H9 (cell line): ENCODE data around the gene SRGAP1. TPM values are rescaled to one million over a fixed set of nuclear protein-coding genes. Genes with fewer than 3 reads are reported as not detected.

Experiments used
- DNase-seq: peaks from one replicate; pipeline ENCODE4 v3.0.0-alpha.2; 2017
- H2AFZ ChIP-seq: one replicate; pipeline ENCODE4 v1.6.1; 2013; ENCODE audit warnings: mild to moderate bottlenecking, low read length, control low read depth, moderate library complexity
- H2AK5ac ChIP-seq: 2 replicates; pipeline ENCODE4 v1.6.1; 2013; ENCODE audit warnings: low read length, control low read depth, mixed read lengths; ENCODE audit not compliant: insufficient read length
- H2BK120ac ChIP-seq: one replicate; pipeline ENCODE4 v1.6.1; 2013; ENCODE audit warnings: low read depth, mild to moderate bottlenecking, low read length, control low read depth, inconsistent platforms; ENCODE audit not compliant: poor library complexity, severe bottlenecking
- H2BK12ac ChIP-seq: 2 replicates; pipeline ENCODE4 v1.6.1; 2013; ENCODE audit warnings: low read length, control low read depth, mixed read lengths, low read depth; ENCODE audit not compliant: insufficient read length
- H2BK15ac ChIP-seq: 2 replicates; pipeline ENCODE4 v1.6.1; 2013; ENCODE audit warnings: low read depth, low read length, control low read depth
- H2BK20ac ChIP-seq: one replicate; pipeline ENCODE4 v1.6.1; 2013; ENCODE audit warnings: low read depth, mild to moderate bottlenecking, low read length, control low read depth, inconsistent platforms; ENCODE audit not compliant: poor library complexity, severe bottlenecking
- H2BK5ac ChIP-seq: 2 replicates; pipeline ENCODE4 v1.6.1; 2013; ENCODE audit warnings: low read length, control low read depth, mixed read lengths; ENCODE audit not compliant: insufficient read length
- H3K14ac ChIP-seq: 2 replicates; pipeline ENCODE4 v1.6.1; 2013; ENCODE audit warnings: low read length, control low read depth; ENCODE audit not compliant: insufficient read depth
- H3K18ac ChIP-seq: 2 replicates; pipeline ENCODE4 v1.6.1; 2013; ENCODE audit warnings: low read depth, mild to moderate bottlenecking, mixed read lengths, low read length, control low read depth; ENCODE audit not compliant: insufficient read length
- H3K23ac ChIP-seq: 2 replicates; pipeline ENCODE4 v1.6.1; 2013; ENCODE audit warnings: low read length, control low read depth, mixed read lengths, low read depth; ENCODE audit not compliant: insufficient read length
- H3K23me2 ChIP-seq: 2 replicates; pipeline ENCODE4 v1.6.1; 2013; ENCODE audit warnings: low read depth, mild to moderate bottlenecking, mixed read lengths, low read length, control low read depth; ENCODE audit not compliant: insufficient read length, poor library complexity, severe bottlenecking
- H3K27ac ChIP-seq: 2 replicates; pipeline ENCODE4 v1.5.1; 2013; ENCODE audit warnings: low read length, control low read depth, mixed read lengths, low read depth; ENCODE audit not compliant: insufficient read length
- H3K27me3 ChIP-seq: 2 replicates; pipeline ENCODE4 v1.6.1; 2013; ENCODE audit warnings: low read length, control low read depth, inconsistent platforms; ENCODE audit not compliant: insufficient read depth
- H3K4ac ChIP-seq: 2 replicates; pipeline ENCODE4 v1.6.1; 2013; ENCODE audit warnings: low read depth, mild to moderate bottlenecking, control low read depth, inconsistent platforms, low read length, moderate library complexity
- H3K4me1 ChIP-seq: 2 replicates; pipeline ENCODE4 v1.6.1; 2013; ENCODE audit warnings: low read length, control low read depth, inconsistent platforms; ENCODE audit not compliant: insufficient read depth
- H3K4me2 ChIP-seq: 2 replicates; pipeline ENCODE4 v1.6.1; 2013; ENCODE audit warnings: low read length, control low read depth, mixed read lengths; ENCODE audit not compliant: insufficient read length, insufficient read depth
- H3K56ac ChIP-seq: 2 replicates; pipeline ENCODE4 v1.6.1; 2013; ENCODE audit warnings: low read depth, mild to moderate bottlenecking, mixed read lengths, low read length, control low read depth; ENCODE audit not compliant: insufficient read length
- H3K79me1 ChIP-seq: 2 replicates; pipeline ENCODE4 v1.6.1; 2013; ENCODE audit warnings: low read depth, mild to moderate bottlenecking, moderate library complexity, low read length, control low read depth, inconsistent platforms; ENCODE audit not compliant: insufficient read depth, poor library complexity, severe bottlenecking
- H3K79me2 ChIP-seq: 2 replicates; pipeline ENCODE4 v1.6.1; 2013; ENCODE audit warnings: low read length, control low read depth, inconsistent platforms; ENCODE audit not compliant: insufficient read depth
- H3K9ac ChIP-seq: 2 replicates; pipeline ENCODE4 v1.6.1; 2013; ENCODE audit warnings: low read length, control low read depth, mixed read lengths; ENCODE audit not compliant: insufficient read length; ENCODE audit errors: extremely low read depth
- H3K9me3 ChIP-seq: one replicate; pipeline ENCODE4 v1.6.1; 2013; ENCODE audit warnings: low read depth, low read length, inconsistent platforms; ENCODE audit not compliant: control insufficient read depth
- H3T11ph ChIP-seq: one replicate; pipeline ENCODE4 v1.6.1; 2013; ENCODE audit warnings: mild to moderate bottlenecking, low read length, control low read depth, inconsistent platforms
- H4K20me1 ChIP-seq: one replicate; pipeline ENCODE4 v1.6.1; 2013; ENCODE audit not compliant: control insufficient read depth, insufficient read length, insufficient read depth
- H4K5ac ChIP-seq: 2 replicates; pipeline ENCODE4 v1.6.1; 2013; ENCODE audit warnings: low read depth, mild to moderate bottlenecking, mixed read lengths, low read length, control low read depth; ENCODE audit not compliant: insufficient read length
- H4K8ac ChIP-seq: replicated peaks from 2 replicates; pipeline ENCODE4 v1.6.1; 2013; ENCODE audit warnings: low read length, control low read depth, mixed read lengths, low read depth; ENCODE audit not compliant: insufficient read length
- H4K91ac ChIP-seq: 2 replicates; pipeline ENCODE4 v1.6.1; 2013; ENCODE audit warnings: low read depth, mild to moderate bottlenecking, moderate library complexity, mixed read lengths, low read length, control low read depth; ENCODE audit not compliant: insufficient read length
- H3K27ac Mint-ChIP-seq, 3 experiments: 2 replicates in 2 of 3; 3 replicates in 1 of 3; pipeline ENCODE4 v1.8.0; 2020 to 2021; ENCODE audit warnings: mixed read lengths in 3 of 3, mild to moderate bottlenecking in 1 of 3, moderate library complexity in 1 of 3
- H3K27me3 Mint-ChIP-seq: 2 replicates; pipeline ENCODE4 v1.8.0; 2021; ENCODE audit warnings: low read depth, mild to moderate bottlenecking, moderate library complexity, mixed read lengths
- H3K36me3 Mint-ChIP-seq, 3 experiments: 2 replicates in 2 of 3; 3 replicates in 1 of 3; pipeline ENCODE4 v1.8.0; 2020 to 2021; ENCODE audit warnings: low read depth in 3 of 3, mixed read lengths in 3 of 3; ENCODE audit not compliant: insufficient read depth in 1 of 3
- H3K4me1 Mint-ChIP-seq, 2 experiments: 2 replicates each; pipeline ENCODE4 v1.8.0; 2020; ENCODE audit warnings: mixed read lengths in 2 of 2
- H3K4me3 Mint-ChIP-seq, 2 experiments: 2 replicates in 1 of 2; 3 replicates in 1 of 2; pipeline ENCODE4 v1.8.0; 2020 to 2021; ENCODE audit warnings: mild to moderate bottlenecking in 2 of 2, mixed read lengths in 2 of 2, moderate library complexity in 1 of 2
- H3K9me3 Mint-ChIP-seq, 2 experiments: 2 replicates in 1 of 2; 3 replicates in 1 of 2; pipeline ENCODE4 v1.8.0; 2020; ENCODE audit warnings: mild to moderate bottlenecking in 2 of 2, mixed read lengths in 2 of 2, moderate library complexity in 1 of 2
- CTCF ChIP-seq: fragments of 200-600 bp; sonication (generic); conservative IDR thresholded peaks from 3 replicates; pipeline ENCODE4 v1.8.0; 2021; ENCODE audit warnings: antibody characterized with exemption, mild to moderate bottlenecking
- WGBS: extraction: QIAGEN DNeasy Blood & Tissue Kit; methylation state at CpG from one replicate; pipeline ENCODE4 v1.1.7; 2013; ENCODE audit warnings: missing lambda C conversion rate, low lambda C conversion rate, mixed read lengths; ENCODE audit not compliant: insufficient read length; ENCODE audit errors: extremely low coverage; 5-methylcytosine and 5-hydroxymethylcytosine counted together
- total RNA-seq: library from RNA; stranded (reverse); gene quantifications from 2 replicates; pipeline ENCODE4 v1.2.1, GENCODE V29; 2021

The SRGAP1 gene
- total RNA-seq, 1 experiment from 2014 or later = 4.8 TPM

GRCh38 chr12:64137117-64137516 lies 292.6 kb downstream of the SRGAP1 start:
- Histone ChIP-seq H4K8ac (no peak overlapping the region), H3K56ac (no peak overlapping the region), H2BK120ac (no peak overlapping the region), H3K23me2 (no peaks in the 10 kb centered on the region), H2AFZ (no peak overlapping the region), H3K14ac (no peak overlapping the region), H2BK20ac (no peak overlapping the region), H2BK5ac (no peak overlapping the region), H2BK12ac (no peak overlapping the region), H3K27ac (no peak overlapping the region), H3K79me2 (no peaks in the 10 kb centered on the region), H3K4me1 (no peaks in the 10 kb centered on the region), H2AK5ac (no peak overlapping the region), H3K18ac (no peak overlapping the region), H3T11ph (no peak overlapping the region), H3K27me3 (no peaks in the 10 kb centered on the region), H3K4ac (no peak overlapping the region), H2BK15ac (no peak overlapping the region), H3K4me2 (no peak overlapping the region), H3K79me1 (no peaks in the 10 kb centered on the region), H4K91ac (no peak overlapping the region), H4K5ac (no peak overlapping the region), H3K9ac (no peak overlapping the region), H4K20me1 (no peaks in the 10 kb centered on the region), H3K23ac (no peak overlapping the region), H3K9me3 (no peaks in the 10 kb centered on the region)
- no CpG with 5 or more reads among the region's 6 CpGs for WGBS
- no peak overlapping the region for H3K4me3 Mint-ChIP-seq
- H3K27ac Mint-ChIP-seq = no peak overlapping the region
- H3K27me3 Mint-ChIP-seq = no peaks in the 10 kb centered on the region
- H3K4me1 Mint-ChIP-seq = no peaks in the 10 kb centered on the region
- DNase-seq = no peak
- no peak for TF ChIP-seq CTCF
- peaks cover 21 to 25% (median 24%) of the 10 kb centered on the region in 3 experiments for H3K36me3 Mint-ChIP-seq
- H3K9me3 Mint-ChIP-seq = peaks cover 13 to 16% of the 10 kb centered on the region in 2 experiments; a peak in 4 of 5 replicates
